Activated CD8-positive, alpha-beta memory T cell treated with anti-CD3 and anti-CD28 coated beads for 48 hours (primary cell): Measurements from ENCODE around the gene JAM2.
A peak's percentile ranks its signal among the peaks of the same experiment; 100 is the strongest.
"Not testable (repeated sequence)": the region's sequence is repeated elsewhere in the genome, so short reads cannot be mapped to it uniquely, and the experiment has no call there.

Experiments
- DNase-seq, 3 experiments: peaks; one replicate each; pipeline ENCODE4 v3.0.0-alpha.2; 2020; ENCODE audit warnings: low read depth in 2 of 3, low spot score in 2 of 3

The JAM2 gene

DNA sequence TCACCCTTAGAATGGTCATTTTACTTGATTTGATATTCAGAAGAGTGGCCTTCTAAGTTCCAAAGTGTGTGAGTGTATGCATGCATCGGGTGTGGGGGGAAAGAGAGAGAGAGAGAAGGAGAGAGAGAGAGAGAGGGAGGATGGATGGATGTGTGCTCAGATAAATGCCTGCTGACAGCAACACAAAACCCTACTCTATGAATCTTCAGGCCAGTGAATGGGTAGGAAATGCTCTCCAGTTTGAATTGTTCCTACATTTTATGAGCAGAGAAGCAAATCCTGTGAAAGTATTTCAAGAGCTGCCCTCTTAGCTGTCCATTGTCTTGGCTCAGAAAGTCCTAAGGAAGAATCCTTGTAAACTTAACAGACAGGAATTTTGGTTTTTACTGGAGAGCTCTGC lies 7.4 kb downstream of the JAM2 start:
- DNase-seq: no peak

GRCh38 chr21:25647647-25648046 lies 8.6 kb downstream of the JAM2 start:
- DNase-seq: no peak

- DNase-seq: no peak
Observed at GRCh38 chr21:25649146-25649545, 10.1 kb downstream of the JAM2 start.

DNA sequence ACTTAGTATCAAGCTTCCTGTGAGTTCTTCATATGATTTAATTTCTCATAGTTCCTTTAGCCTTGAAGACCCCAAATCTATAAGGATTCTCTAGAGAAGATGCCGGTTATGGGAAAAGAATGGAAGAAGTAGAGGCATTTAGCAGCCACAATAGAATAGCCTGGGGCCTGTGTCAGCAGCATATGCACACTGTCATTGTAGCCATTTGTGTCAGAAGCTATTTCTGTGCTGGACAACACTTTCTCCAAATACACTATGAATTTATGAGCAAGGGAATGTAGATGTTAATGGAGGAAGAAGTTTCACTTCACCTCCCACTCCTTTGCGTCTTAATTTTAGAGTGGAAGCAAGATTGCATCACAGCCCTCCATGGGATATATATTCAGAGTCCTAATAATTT lies 17.4 kb downstream of the JAM2 start:
- DNase-seq: no peak

DNA sequence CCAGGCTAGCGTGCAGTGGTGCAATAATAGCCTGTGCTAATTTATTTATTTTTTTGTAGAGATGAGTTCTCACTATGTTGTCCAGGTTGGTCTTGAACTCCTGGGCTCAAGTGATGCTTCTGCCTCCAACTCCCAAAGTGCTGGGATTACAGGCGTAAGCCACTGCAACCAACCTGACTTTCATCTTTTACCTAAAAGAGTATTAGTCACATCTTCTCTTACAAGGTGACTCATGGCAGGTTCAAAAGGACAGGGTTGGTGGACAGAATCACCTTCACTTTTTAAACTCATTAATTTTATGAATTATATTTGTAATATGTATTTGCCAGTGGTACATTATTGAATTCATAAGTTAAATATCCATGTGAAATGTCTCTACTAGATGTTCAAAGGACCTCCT lies 18.1 kb downstream of the JAM2 start:
- DNase-seq: no peak

- no peak for DNase-seq
Observed at GRCh38 chr21:25658427-25659035, 19.5 kb downstream of the JAM2 start.

DNA sequence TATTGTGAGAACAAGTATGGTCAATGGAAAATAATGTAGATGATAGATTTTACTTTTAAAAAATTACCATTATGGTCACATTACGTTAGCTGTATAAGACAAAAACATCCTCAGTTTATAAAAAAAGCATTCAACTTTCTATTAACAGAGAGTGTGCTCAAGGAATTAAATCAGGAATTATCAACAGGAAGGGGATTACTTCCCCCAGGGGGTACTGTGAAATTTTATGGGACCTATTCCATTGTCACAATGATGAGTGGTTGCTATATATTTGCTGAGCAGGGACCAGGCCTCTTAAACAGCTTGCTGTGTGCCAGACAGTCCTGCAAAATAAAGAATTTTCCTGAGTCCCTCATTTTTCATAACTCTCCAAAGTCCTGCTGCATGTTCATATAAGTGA lies 21.2 kb downstream of the JAM2 start:
- DNase-seq: no peak

DNA sequence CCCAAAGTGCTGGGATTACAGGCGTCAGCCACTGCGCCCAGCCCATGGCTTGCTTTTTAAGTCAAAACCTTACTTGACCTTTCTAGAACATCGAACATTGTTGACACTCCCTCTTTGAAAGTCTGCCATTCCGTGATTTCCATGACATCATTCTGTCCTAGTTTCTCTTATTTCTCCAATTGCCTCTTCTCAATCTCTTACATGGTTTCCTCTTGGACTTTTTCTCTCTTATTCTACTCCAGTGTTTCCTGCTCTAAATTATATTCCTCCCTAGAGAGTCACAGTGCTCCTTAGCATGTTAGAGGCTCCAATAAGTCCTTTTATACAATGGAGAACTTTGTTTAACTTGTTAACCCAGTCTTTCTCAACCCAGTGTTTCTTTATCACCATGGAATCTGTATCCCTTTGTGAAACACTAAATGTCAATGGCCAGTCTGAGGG lies 25.5 kb downstream of the JAM2 start:
- DNase-seq: no peak

- no peak for DNase-seq
Observed at GRCh38 chr21:25670726-25671125, 31.7 kb downstream of the JAM2 start.

- DNase-seq: no peak
Observed at GRCh38 chr21:25676451-25676850, 37.4 kb downstream of the JAM2 start.

GRCh38 chr21:25682382-25682781 lies 43.3 kb downstream of the JAM2 start:
- no peak for DNase-seq

- DNase-seq: no peak
Observed at GRCh38 chr21:25687787-25688186, 48.7 kb downstream of the JAM2 start.

DNA sequence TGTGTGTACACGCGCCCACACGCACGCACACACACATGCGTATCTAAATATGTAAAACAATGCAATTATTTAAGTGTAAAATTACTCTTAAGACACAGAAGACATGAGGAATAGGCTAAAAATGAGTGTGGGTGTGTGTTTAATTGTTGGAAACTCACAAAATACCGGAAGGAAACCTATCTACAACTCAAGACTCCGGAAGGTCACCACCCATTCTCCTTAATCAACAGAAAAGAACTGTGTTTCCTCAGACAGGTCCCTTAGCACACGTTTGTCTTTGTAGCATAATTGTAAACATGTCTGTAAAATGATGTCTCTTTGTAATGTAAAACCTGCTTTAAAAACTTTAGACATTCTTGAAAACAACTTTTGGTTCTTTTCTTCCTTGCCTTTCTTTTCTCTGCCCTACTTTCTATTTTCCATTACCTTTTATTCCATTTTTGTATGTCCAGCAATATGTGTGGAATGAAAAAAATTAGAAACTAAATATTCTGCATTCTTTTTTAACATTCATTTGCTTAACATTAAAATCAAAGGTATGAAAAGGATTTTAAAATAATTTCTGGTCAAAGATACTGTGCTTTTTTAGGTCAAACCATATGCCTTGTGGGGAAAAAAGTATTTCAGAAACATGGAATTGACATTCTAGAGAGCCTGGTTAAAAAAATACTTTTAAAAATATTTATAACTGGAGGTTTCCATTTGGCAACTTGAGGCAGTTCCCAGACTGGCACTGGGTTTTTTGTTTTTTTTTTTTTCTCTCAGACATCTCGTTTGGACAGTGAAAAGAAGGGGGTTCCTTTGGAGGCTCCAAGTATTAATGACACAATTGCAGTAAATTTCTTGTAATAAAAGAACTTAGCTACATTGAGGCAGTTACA lies 49.5 kb downstream of the JAM2 start:
- no peak for DNase-seq

GRCh38 chr21:25689226-25689625 lies 50.2 kb downstream of the JAM2 start:
- DNase-seq: no peak

- DNase-seq: no peak
Observed at GRCh38 chr21:25691976-25692375, 52.9 kb downstream of the JAM2 start.

- DNase-seq: not testable (repeated sequence)
Observed at GRCh38 chr21:25695461-25695860, 56.4 kb downstream of the JAM2 start.

DNA sequence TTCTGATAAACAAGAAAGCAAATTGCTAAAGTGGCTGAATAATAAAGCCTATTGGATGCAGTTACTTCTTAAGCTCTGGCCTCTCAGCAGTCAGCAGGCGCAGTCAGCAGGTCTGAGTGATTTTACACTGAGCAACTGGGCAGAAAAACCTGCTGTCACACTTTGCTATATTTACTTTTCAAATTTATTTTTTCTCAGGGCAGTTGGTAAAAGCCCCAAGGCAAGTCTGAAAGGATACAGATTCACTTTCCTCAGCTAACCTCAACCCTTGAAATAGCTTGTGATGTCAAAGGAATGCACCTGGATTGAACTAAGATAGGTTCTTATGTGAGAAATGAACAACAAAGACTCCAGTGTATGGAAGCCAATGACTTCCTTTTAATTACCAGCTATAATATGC lies 61.7 kb downstream of the JAM2 start:
- DNase-seq: no peak

DNA sequence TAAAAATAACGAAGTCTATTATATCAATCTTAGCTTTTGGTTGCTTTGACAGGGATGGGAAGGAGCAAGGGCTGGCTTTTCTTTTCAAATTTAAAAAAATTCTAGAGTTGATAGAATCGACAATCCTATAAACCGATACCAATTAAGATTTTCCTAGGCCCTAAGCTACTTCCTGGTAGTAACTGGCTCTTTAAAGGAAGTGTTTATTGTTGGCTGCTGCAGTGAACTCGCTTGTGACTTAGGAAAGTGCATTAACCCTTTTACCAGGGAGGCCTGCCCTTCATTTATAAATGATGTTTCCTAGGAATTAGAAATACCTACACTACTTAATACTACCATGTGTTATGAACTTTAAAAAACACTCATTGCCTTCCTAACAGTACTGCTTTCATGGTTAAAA lies 62.5 kb downstream of the JAM2 start:
- no peak for DNase-seq

GRCh38 chr21:25708467-25709065 lies 69.5 kb downstream of the JAM2 start:
- DNase-seq: peak in 1 of 3 experiments; percentile 9

DNA sequence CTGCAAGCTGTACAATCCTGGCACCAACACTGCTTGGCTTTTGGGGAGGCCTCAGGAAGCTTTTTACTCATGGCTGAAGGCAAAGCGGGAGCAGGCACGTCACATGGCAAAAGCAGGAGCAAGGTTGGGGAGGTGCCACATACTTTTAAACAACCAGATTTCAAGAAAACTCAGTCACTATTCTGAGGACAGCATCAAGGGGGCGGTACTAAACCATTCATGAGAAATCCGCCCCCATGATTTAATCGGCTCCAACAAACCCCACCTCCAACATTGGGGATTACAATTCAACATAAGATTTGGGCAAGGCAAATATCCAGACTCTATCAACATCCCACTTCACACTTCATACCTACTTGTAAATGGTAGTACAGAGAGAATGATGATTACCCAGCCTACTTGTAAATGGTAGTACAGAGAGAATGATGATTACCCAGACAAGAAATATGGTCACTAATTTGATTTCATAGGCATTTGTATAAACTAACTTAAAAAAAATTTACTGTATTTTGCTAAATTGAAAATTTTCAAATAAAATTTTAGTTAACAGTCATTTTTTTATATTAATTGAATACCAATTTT lies 70.7 kb downstream of the JAM2 start:
- DNase-seq: no peak

DNA sequence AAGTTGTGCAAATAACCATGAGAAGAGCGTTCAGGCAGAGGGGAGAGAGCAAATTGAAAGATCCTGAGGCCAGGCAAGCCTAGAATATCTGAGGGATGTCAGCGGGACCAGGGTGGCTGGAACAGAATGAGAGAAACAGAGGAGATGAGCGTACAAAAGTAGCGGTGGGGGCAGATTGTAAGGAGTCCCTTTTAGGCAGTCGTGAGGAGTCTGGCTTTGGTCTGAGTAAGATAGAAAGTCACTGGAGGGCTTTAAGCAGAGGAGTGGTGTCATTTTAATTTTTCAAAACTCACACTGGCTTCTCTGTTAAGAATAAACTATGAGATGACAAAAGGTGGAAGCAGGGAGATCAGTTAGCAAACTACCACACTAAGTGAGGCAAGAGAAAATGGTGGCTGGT lies 71.5 kb downstream of the JAM2 start:
- DNase-seq: no peak

- DNase-seq: not testable (repeated sequence)
Observed at GRCh38 chr21:25714066-25714465, 75.0 kb downstream of the JAM2 start.
